Endothelial cell (in vitro differentiated cells): Measurements from ENCODE around the gene TFCP2. TPM values are rescaled to one million over a fixed set of nuclear protein-coding genes. Genes with fewer than 3 reads are reported as not detected.

Source experiments
- DNase-seq: peaks from one replicate; pipeline ENCODE4 v3.0.0; 2021; ENCODE audit warnings: low spot score
- H3K27ac Mint-ChIP-seq: one replicate; pipeline ENCODE4 v1.8.0; 2021; ENCODE audit warnings: mixed read lengths, inconsistent platforms; ENCODE audit not compliant: unreplicated experiment
- H3K27me3 Mint-ChIP-seq: one replicate; pipeline ENCODE4 v1.8.0; 2021; ENCODE audit warnings: mild to moderate bottlenecking, moderate library complexity, mixed read lengths, inconsistent platforms; ENCODE audit not compliant: unreplicated experiment
- H3K36me3 Mint-ChIP-seq: one replicate; pipeline ENCODE4 v1.8.0; 2021; ENCODE audit warnings: mild to moderate bottlenecking, low read depth, mixed read lengths, inconsistent platforms; ENCODE audit not compliant: unreplicated experiment
- H3K4me1 Mint-ChIP-seq: one replicate; pipeline ENCODE4 v1.8.0; 2021; ENCODE audit warnings: mild to moderate bottlenecking, mixed read lengths, inconsistent platforms; ENCODE audit not compliant: unreplicated experiment
- H3K4me3 Mint-ChIP-seq: one replicate; pipeline ENCODE4 v1.8.0; 2021; ENCODE audit warnings: mild to moderate bottlenecking, mixed read lengths, inconsistent platforms; ENCODE audit not compliant: unreplicated experiment
- H3K9me3 Mint-ChIP-seq: one replicate; pipeline ENCODE4 v1.8.0; 2021; ENCODE audit warnings: mixed read lengths, inconsistent platforms; ENCODE audit not compliant: unreplicated experiment
- total RNA-seq: library from RNA; stranded (reverse); fragmentation: NEBNext Ultra II Directional; extraction: Animal tissue kit (Norgen Biotek cat#: 25700); gene quantifications from one replicate; pipeline ENCODE4 v1.2.1, GENCODE V29; 2021; ENCODE audit not compliant: unreplicated experiment
- TF ChIP-seq, protein P1 (sequence below): fragments of 200-600 bp; sonication (generic); IDR thresholded peaks from one replicate; pipeline ENCODE4 v1.5.0; 2021; ENCODE audit warnings: antibody characterized with exemption; ENCODE audit not compliant: unreplicated experiment

The TFCP2 gene
- total RNA-seq, 1 donor from 2014 or later, result 29.5 TPM

DNA sequence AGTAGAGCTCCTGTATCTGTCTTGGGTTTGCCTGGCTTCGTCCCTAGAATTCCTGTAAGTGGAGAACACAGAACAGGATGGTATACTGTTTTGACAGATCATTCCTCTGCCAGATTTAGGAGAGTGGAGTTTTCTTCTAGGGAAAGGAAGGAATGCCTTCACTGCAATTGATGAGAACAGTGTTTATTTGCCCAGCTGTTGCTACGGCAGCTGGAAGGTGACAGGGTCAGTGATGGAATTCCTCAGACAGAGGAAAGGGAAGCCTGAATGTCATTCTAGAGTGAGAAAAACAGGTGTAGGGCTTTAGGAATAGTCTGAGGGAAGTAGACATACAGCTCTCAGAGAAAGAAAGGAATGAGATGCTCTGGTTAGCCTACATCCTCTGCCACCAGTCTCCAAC, 101.3 kb downstream of the TFCP2 start:
- H3K36me3 Mint-ChIP-seq, result peaks cover 31% of the 10 kb centered on the region
- H3K9me3 Mint-ChIP-seq, result no peaks in the 10 kb centered on the region
- H3K27me3 Mint-ChIP-seq, result peaks cover 5% of the 10 kb centered on the region
- H3K27ac Mint-ChIP-seq, result peak overlapping the region; percentile 88
- DNase-seq, result peak; percentile 15
- H3K4me1 Mint-ChIP-seq, result peaks cover 18% of the 10 kb centered on the region
- no peak overlapping the region for H3K4me3 Mint-ChIP-seq
- TF ChIP-seq, protein P1, sequence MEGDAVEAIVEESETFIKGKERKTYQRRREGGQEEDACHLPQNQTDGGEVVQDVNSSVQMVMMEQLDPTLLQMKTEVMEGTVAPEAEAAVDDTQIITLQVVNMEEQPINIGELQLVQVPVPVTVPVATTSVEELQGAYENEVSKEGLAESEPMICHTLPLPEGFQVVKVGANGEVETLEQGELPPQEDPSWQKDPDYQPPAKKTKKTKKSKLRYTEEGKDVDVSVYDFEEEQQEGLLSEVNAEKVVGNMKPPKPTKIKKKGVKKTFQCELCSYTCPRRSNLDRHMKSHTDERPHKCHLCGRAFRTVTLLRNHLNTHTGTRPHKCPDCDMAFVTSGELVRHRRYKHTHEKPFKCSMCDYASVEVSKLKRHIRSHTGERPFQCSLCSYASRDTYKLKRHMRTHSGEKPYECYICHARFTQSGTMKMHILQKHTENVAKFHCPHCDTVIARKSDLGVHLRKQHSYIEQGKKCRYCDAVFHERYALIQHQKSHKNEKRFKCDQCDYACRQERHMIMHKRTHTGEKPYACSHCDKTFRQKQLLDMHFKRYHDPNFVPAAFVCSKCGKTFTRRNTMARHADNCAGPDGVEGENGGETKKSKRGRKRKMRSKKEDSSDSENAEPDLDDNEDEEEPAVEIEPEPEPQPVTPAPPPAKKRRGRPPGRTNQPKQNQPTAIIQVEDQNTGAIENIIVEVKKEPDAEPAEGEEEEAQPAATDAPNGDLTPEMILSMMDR, result no peak

DNA sequence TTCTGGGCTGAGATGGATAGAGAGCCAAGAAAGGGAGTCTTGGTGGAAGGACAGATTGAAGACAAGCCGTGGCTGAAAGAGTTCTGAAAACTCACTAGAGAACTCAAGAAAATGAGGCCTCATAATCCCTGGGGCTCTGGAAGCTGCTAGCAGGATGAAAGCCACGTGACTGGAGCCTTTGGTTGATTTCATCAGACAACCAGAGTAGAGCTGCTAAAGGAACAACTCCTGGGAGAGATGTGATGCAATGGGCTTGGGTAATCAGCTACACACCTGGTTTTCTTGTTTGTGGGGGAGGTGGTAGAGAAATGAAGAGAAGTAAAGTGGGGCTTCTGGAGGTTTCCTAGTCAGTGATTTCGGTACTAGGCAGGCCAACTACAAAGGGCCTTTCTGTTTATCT, 102.9 kb downstream of the TFCP2 start:
- Mint-ChIP-seq H3K4me3 (peak overlapping the region; percentile 6), H3K9me3 (no peaks in the 10 kb centered on the region), H3K36me3 (peaks cover 32% of the 10 kb centered on the region), H3K27me3 (peaks cover 2% of the 10 kb centered on the region), H3K27ac (peak overlapping the region; percentile 75), H3K4me1 (peaks cover 7% of the 10 kb centered on the region)
- no peak for DNase-seq
- TF ChIP-seq, protein P1, result no peak

DNA sequence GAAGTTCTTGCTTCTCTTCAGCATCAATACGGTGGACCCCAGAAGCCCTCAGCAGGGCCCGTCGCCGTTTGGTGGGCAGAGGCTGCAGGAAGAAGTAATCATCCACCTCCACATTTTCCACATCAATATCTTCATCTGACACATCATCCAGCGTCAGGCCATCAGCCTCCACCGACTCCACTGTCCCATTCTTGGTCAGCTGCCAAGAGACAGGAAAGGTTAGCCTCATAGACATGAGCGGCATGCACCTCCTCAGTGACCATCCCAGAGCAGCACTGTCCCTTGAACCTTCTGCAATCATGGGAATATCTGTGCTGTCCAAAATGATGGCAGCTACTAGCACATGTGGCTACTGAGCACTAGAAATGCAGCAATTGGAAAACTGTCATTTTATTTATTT, 105.2 kb downstream of the TFCP2 start:
- no peak overlapping the region for H3K27ac Mint-ChIP-seq
- TF ChIP-seq, protein P1, result no peak
- peaks cover 37% of the 10 kb centered on the region for H3K36me3 Mint-ChIP-seq
- H3K4me3 Mint-ChIP-seq, result peak overlapping the region; percentile 84
- peaks cover 7% of the 10 kb centered on the region for H3K4me1 Mint-ChIP-seq
- no peak for DNase-seq
- no peaks in the 10 kb centered on the region for H3K9me3 Mint-ChIP-seq
- peaks cover 2% of the 10 kb centered on the region for H3K27me3 Mint-ChIP-seq

DNA sequence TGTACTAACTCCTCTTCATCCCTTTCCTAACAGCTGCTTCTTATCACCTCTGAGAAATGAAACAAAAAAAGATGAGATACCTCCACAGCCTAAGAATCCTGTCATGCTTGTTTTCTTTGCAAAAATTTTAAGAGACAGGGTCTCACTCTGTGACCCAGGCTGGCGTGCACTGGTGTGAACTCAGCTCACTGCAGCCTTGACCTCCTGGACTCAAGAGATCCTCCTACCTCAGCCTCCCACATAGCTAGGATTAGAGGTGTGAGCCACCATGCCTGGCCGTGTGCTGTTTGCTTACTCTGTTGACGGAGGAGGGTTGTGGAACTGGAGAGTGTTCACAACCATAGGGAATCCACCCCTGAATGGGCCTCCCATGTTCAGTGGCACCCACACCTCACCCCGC, 105.7 kb downstream of the TFCP2 start:
- TF ChIP-seq, protein P1, result no peak
- Mint-ChIP-seq H3K27me3 (peaks cover 2% of the 10 kb centered on the region), H3K36me3 (peaks cover 42% of the 10 kb centered on the region), H3K4me3 (peak overlapping the region; percentile 84), H3K9me3 (no peaks in the 10 kb centered on the region), H3K4me1 (peaks cover 7% of the 10 kb centered on the region), H3K27ac (peak overlapping the region; percentile 57)
- DNase-seq, result no peak

DNA sequence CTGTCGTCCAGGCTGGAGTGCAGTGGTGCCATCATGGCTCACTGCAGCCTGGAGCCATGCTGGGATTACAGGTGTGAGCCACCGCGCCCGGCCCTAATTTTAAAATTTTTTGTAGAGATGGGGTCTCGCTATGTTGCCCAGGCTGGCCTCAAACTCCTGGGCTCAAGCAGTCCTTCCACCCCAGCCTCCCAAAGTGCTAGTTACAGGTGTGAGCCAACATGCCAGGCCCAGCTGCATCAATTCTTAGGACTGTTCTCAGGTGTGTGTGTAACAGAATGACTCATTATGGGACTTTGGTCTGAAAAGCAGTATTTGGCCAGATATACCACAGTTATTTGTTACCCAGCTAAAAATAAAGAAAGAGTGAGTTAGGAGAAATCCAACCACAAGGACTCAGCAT, 107.4 kb downstream of the TFCP2 start:
- no peak overlapping the region for H3K4me3 Mint-ChIP-seq
- no peak overlapping the region for H3K27ac Mint-ChIP-seq
- H3K4me1 Mint-ChIP-seq, result no peaks in the 10 kb centered on the region
- H3K9me3 Mint-ChIP-seq, result no peaks in the 10 kb centered on the region
- peaks cover 33% of the 10 kb centered on the region for H3K36me3 Mint-ChIP-seq
- TF ChIP-seq, protein P1, result no peak
- DNase-seq, result no peak
- peaks cover 2% of the 10 kb centered on the region for H3K27me3 Mint-ChIP-seq
